Transverse colon (tissue), 4 donors: Measurements from ENCODE around the gene UMODL1.

ENCODE experiments used
- POLR2AphosphoS5 ChIP-seq, 3 donors: sonication (generic); formaldehyde crosslinking; IDR thresholded peaks; one replicate each; pipeline ENCODE4 v1.6.1; 2016; ENCODE audit warnings: antibody characterized with exemption in 3 of 3
- TF ChIP-seq, protein P1 (sequence below), 5 experiments: fragments of 200-600 bp in 3 of 5; fragments of 450-650 bp in 2 of 5; sonication (generic) in 3 of 5; IDR thresholded peaks; 1 replicate in 2 of 5; 2 replicates in 3 of 5; pipeline ENCODE4 v1.5.1; 2016 to 2017; ENCODE audit warnings: antibody characterized with exemption in 5 of 5, inconsistent platforms in 3 of 5, mild to moderate bottlenecking in 2 of 5, moderate library complexity in 1 of 5

DNA sequence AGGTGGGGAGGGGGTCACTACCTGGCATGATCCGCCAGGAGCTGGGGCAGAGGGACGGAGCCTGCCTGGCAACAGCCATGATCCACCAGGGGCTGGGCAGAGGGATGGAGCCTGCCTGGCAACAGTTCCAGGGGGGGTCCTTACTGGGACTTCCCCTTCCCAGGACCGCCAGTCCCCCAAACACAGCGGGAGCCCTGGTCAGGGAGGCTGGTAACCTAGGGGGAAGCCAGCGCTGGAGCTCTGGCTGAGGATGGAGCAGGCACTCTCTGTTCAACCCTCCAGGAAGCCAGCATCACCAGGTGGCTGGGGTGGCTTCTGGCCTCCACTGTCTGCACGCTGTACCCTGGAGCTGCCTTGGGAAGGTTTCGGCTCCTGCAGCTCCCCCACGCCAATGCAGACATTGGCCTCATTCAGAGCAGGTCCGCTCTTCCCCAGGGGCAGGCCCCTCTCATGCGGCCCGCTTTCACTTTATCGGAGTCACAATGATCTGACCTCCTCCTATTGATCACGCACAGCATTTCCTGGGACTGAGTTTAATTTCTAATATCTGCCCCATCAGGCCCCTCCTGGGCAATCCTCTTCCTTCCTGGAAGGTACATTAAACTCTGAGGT lies 79.5 kb downstream of the UMODL1 start:
- no peak for TF ChIP-seq POLR2AphosphoS5 (IDR thresholded peaks at IDR 0.05)
- TF ChIP-seq, protein P1, sequence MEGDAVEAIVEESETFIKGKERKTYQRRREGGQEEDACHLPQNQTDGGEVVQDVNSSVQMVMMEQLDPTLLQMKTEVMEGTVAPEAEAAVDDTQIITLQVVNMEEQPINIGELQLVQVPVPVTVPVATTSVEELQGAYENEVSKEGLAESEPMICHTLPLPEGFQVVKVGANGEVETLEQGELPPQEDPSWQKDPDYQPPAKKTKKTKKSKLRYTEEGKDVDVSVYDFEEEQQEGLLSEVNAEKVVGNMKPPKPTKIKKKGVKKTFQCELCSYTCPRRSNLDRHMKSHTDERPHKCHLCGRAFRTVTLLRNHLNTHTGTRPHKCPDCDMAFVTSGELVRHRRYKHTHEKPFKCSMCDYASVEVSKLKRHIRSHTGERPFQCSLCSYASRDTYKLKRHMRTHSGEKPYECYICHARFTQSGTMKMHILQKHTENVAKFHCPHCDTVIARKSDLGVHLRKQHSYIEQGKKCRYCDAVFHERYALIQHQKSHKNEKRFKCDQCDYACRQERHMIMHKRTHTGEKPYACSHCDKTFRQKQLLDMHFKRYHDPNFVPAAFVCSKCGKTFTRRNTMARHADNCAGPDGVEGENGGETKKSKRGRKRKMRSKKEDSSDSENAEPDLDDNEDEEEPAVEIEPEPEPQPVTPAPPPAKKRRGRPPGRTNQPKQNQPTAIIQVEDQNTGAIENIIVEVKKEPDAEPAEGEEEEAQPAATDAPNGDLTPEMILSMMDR (IDR thresholded peaks at IDR 0.05) = no peak
